Ascending aorta (tissue), 2 donors: ENCODE results near the gene ZBTB5. TPM values are rescaled to one million over a fixed set of nuclear protein-coding genes. Genes with fewer than 3 reads are reported as not detected.

Experiments
- DNase-seq, 2 donors: peaks; one replicate each; pipeline ENCODE4 v3.0.0-alpha.2; 2019; ENCODE audit warnings: low spot score in 2 of 2
- H3K27ac ChIP-seq, 2 donors: fragments of 200-600 bp; sonication (generic); one replicate each; pipeline ENCODE4 v1.5.1; 2016 to 2017; ENCODE audit warnings: mild to moderate bottlenecking in 1 of 2
- H3K27me3 ChIP-seq: fragments of 200-600 bp; sonication (generic); one replicate; pipeline ENCODE4 v1.5.1; 2017
- H3K36me3 ChIP-seq, 2 donors: fragments of 200-600 bp; sonication (generic); one replicate each; pipeline ENCODE4 v1.5.1; 2016
- H3K4me1 ChIP-seq, 2 donors: fragments of 200-600 bp; sonication (generic); one replicate each; pipeline ENCODE4 v1.5.1; 2016 to 2017; ENCODE audit warnings: mild to moderate bottlenecking in 1 of 2
- H3K4me3 ChIP-seq, 2 donors: fragments of 200-600 bp; sonication (generic); one replicate each; pipeline ENCODE4 v1.5.1; 2016 to 2017; ENCODE audit warnings: mild to moderate bottlenecking in 1 of 2
- H3K9me3 ChIP-seq, 2 donors: fragments of 200-600 bp; sonication (generic); one replicate each; pipeline ENCODE4 v1.5.1; 2016
- intact Hi-C: fragments of 100-400 bp; cut with DNase I; formaldehyde crosslinking; loops from one replicate; pipeline ENCODE4 v1.15.1; 2023
- total RNA-seq: library from RNA; depleted of rRNA; stranded (reverse); fragments of >200 nt; gene quantifications from one replicate; pipeline ENCODE4 v1.1.0, GENCODE V29; 2016
- TF ChIP-seq, protein P1 (sequence below), 3 experiments: fragments of 200-600 bp in 2 of 3; fragments of 450-650 bp in 1 of 3; sonication (generic) in 2 of 3; IDR thresholded peaks; one replicate each; pipeline ENCODE4 v1.5.1; 2016 to 2019; ENCODE audit warnings: antibody characterized with exemption in 3 of 3, mild to moderate bottlenecking in 1 of 3, moderate library complexity in 1 of 3

ZBTB5 gene
- total RNA-seq, 1 donor from 2014 or later, result 3.4 TPM

DNA sequence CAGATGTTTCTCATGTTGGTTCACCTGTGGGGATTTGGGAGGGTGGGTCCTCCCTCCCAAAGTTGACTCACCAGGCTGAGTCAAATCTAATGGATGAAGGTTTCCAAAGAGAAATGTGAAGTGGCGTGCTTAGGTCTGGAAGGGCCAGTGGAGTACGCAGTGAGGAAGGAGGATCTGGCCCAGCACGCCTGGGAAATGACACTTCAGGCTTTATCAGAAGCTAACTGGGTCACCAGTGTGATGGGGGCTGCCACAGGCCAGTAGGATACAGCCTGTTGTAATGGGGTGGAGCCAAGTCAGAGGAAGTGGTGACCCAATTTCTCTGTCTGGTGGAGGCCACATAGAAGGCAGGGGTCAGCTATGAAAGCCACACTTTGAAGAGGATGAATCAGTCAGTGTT, 38.5 kb upstream of the ZBTB5 start:
- intact Hi-C loops, result no loop called here
- Histone ChIP-seq H3K9me3 (no peaks in the 10 kb centered on the region), H3K36me3 (peaks cover 46 to 70% of the 10 kb centered on the region in 2 donors), H3K27ac (no peak overlapping the region), H3K27me3 (no peaks in the 10 kb centered on the region), H3K4me1 (no peaks in the 10 kb centered on the region), H3K4me3 (no peak overlapping the region)
- TF ChIP-seq, protein P1, sequence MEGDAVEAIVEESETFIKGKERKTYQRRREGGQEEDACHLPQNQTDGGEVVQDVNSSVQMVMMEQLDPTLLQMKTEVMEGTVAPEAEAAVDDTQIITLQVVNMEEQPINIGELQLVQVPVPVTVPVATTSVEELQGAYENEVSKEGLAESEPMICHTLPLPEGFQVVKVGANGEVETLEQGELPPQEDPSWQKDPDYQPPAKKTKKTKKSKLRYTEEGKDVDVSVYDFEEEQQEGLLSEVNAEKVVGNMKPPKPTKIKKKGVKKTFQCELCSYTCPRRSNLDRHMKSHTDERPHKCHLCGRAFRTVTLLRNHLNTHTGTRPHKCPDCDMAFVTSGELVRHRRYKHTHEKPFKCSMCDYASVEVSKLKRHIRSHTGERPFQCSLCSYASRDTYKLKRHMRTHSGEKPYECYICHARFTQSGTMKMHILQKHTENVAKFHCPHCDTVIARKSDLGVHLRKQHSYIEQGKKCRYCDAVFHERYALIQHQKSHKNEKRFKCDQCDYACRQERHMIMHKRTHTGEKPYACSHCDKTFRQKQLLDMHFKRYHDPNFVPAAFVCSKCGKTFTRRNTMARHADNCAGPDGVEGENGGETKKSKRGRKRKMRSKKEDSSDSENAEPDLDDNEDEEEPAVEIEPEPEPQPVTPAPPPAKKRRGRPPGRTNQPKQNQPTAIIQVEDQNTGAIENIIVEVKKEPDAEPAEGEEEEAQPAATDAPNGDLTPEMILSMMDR (IDR thresholded peaks at IDR 0.05), result no peak
- no peak for DNase-seq

DNA sequence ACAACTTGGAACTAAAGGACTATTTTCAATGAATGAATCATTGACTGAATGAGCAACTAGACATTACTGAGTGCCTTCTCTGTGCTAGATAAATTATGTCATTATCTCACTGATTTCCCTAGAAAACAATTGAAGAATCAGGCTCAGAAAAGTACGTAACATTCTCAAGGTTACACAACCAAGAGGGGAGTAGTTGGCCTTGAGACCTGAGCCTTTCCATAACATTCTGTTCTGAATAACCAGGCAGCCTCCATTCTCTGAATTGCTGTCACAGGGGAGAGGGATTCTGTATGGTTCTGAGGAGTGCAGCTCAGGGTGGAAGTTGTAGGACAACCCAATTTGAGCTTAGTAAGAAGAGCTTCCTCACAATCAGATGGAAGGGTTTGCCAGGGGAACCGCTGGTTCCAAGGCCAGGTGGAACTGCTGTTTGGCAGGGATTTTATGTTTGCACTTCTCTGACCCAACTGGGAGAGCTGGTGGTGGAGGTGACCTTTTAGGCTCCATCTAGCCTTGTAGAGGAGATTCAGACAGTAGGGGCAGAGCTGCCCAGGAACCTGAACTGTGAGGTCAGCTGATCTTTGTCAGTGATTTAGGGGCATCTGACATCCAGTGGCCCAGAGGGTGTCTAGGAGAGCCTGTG, 36.8 kb upstream of the ZBTB5 start:
- no peak overlapping the region for H3K27ac ChIP-seq
- no peak overlapping the region for H3K4me3 ChIP-seq
- intact Hi-C loops, result no loop called here
- no peaks in the 10 kb centered on the region for H3K9me3 ChIP-seq
- no peaks in the 10 kb centered on the region for H3K4me1 ChIP-seq
- H3K27me3 ChIP-seq, result no peaks in the 10 kb centered on the region
- TF ChIP-seq, protein P1 (IDR thresholded peaks at IDR 0.05), result no peak
- DNase-seq, result no peak
- peaks cover 48 to 74% of the 10 kb centered on the region in 2 donors for H3K36me3 ChIP-seq

DNA sequence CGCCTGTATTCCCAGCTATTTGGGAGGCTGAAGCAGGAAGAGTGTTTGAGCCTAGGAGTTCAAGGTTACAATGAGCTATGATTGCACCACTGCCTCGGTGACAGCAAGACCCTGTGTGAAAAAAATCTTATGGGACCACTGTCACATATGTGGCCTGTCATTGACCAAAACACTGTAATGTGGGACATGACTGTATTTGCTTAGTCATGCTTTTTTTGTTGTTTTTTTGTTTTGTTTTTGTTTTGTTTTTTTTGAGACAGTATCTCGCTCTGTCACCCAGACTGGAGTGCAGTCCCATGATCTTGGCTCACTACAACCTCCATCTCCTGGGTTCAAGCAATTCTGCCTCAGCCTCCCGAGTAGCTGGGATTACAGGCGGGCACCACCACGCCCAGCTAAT, 34.0 kb upstream of the ZBTB5 start:
- TF ChIP-seq, protein P1 (IDR thresholded peaks at IDR 0.05), result no peak
- no peaks in the 10 kb centered on the region for H3K9me3 ChIP-seq
- no peak overlapping the region for H3K4me3 ChIP-seq
- intact Hi-C loops, result no loop called here
- H3K27me3 ChIP-seq, result no peaks in the 10 kb centered on the region
- no peak overlapping the region for H3K27ac ChIP-seq
- DNase-seq, result no peak
- peaks cover 4 to 9% of the 10 kb centered on the region in 2 donors for H3K4me1 ChIP-seq
- H3K36me3 ChIP-seq, result peaks cover 48 to 66% of the 10 kb centered on the region in 2 donors

DNA sequence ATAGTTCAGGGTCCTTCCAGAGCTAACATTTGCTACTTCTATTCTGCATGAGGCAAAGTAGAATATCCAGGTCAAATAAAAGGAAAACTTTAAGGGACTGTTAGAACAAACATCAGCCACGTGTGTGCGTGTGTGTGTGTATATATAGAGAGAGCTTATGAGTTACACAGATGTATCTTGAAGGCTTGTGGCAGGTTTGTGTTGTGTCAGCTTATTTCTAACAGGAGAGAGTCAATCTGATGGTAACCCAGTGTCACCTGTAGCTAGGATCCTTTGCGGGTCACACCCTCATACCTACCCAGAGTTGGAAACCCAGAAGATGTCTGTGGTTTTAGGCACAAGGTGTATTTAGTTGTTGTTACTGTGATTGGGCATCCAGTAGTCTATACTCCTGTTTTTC, 33.2 kb upstream of the ZBTB5 start:
- intact Hi-C loops, result no loop called here
- H3K9me3 ChIP-seq, result no peaks in the 10 kb centered on the region
- H3K4me1 ChIP-seq, result peaks cover 4 to 9% of the 10 kb centered on the region in 2 donors
- no peak for DNase-seq
- no peak overlapping the region for H3K4me3 ChIP-seq
- H3K27me3 ChIP-seq, result no peaks in the 10 kb centered on the region
- TF ChIP-seq, protein P1 (IDR thresholded peaks at IDR 0.05), result no peak
- H3K36me3 ChIP-seq, result peaks cover 48 to 65% of the 10 kb centered on the region in 2 donors
- no peak overlapping the region for H3K27ac ChIP-seq

DNA sequence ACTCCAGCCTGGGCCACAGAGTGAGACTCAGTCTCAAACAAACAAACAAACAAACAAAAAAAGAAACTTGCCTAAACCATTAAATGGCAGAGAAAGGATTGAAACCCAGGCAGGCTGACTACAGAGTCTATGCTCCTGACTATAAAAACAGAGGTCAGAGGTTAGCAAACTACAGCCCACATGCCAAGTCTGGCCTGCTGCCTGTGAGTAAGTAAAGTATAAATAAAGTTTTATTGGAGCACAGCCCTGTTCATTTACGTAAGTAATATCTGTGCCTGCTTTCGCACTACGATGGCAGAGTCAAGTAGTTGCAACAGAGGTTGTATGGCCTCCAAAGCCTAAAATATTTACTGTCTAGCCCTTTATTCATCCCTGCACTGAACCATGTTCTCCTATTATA, 32.1 kb upstream of the ZBTB5 start:
- no peaks in the 10 kb centered on the region for H3K27me3 ChIP-seq
- no peak for DNase-seq
- TF ChIP-seq, protein P1 (IDR thresholded peaks at IDR 0.05), result no peak
- intact Hi-C loops, result no loop called here
- H3K9me3 ChIP-seq, result no peaks in the 10 kb centered on the region
- H3K36me3 ChIP-seq, result peaks cover 46 to 64% of the 10 kb centered on the region in 2 donors
- no peak overlapping the region for H3K4me3 ChIP-seq
- no peak overlapping the region for H3K27ac ChIP-seq
- peaks cover 4 to 9% of the 10 kb centered on the region in 2 donors for H3K4me1 ChIP-seq
